ENCODE data around the gene TRIP12.
"Not testable (repeated sequence)": the region's sequence is repeated elsewhere in the genome, so short reads cannot be mapped to it uniquely, and the experiment has no call there.

TRIP12 gene

DNA sequence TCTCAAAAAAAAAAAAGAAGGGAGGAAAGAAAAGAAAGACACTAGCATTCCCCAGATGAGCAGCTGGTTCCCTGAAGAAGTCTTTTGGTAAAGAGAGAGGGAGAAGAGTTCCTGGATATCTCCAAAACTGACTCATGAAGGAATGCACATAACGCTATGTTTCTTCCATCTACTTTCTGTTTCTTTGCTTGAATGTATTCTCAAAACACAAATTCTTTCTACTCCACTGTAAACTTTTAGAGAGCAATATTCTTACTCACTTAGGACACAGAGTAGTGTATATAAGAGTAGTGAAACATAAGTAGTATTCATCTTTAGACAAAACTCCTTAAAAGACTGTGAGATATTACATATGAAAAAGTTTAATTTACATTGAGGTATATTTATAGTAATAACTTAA, 64.2 kb downstream of the TRIP12 start:
- H3K27ac ChIP-seq, result no peak overlapping the region
- TF ChIP-seq, protein P1, sequence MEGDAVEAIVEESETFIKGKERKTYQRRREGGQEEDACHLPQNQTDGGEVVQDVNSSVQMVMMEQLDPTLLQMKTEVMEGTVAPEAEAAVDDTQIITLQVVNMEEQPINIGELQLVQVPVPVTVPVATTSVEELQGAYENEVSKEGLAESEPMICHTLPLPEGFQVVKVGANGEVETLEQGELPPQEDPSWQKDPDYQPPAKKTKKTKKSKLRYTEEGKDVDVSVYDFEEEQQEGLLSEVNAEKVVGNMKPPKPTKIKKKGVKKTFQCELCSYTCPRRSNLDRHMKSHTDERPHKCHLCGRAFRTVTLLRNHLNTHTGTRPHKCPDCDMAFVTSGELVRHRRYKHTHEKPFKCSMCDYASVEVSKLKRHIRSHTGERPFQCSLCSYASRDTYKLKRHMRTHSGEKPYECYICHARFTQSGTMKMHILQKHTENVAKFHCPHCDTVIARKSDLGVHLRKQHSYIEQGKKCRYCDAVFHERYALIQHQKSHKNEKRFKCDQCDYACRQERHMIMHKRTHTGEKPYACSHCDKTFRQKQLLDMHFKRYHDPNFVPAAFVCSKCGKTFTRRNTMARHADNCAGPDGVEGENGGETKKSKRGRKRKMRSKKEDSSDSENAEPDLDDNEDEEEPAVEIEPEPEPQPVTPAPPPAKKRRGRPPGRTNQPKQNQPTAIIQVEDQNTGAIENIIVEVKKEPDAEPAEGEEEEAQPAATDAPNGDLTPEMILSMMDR (conservative IDR thresholded peaks at IDR 0.05), result no peak
- no peak for TF ChIP-seq ZFX (IDR thresholded peaks at IDR 0.05)

DNA sequence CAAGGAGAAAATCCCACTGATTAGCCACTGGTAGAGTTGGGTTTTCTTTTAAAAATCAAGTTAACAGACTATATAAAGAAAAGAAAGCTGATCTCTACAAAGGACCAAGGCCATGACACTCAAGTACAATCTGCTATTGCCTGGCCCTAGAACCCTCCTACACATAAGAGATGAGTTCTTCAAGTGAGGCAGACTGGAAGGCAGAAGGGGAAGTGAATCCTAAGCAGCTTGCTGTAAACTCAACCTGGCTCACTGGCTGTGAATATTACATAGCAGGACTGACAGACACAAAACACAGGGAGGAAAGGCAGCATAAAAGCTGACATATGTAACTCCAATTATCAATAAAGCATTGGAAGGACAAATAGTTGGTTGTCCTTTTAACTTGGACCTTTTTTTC, 65.4 kb downstream of the TRIP12 start:
- TF ChIP-seq, protein P1 (conservative IDR thresholded peaks at IDR 0.05), result no peak
- TF ChIP-seq ZFX (IDR thresholded peaks at IDR 0.05), result no peak
- H3K27ac ChIP-seq, result no peak overlapping the region

DNA sequence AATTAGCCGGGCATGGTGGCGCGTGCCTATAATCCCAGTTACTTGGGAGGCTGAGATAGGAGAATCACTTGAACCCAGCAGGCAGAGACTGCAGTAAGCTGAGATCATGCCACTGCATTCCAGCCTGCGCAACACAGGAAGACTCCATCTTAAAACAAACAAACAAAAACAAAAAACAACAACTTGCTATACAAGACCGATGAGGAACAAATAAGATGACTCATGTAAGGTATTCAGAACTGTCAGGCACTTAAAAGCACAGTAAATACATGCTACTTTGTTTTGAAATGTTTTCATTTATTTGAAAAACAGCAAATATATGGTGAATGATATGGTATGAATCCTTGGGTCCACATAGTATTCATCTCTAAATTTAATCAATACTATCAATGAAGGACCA, 66.7 kb downstream of the TRIP12 start:
- H3K27ac ChIP-seq, result no peak overlapping the region
- TF ChIP-seq, protein P1 (conservative IDR thresholded peaks at IDR 0.05), result no peak
- TF ChIP-seq ZFX (IDR thresholded peaks at IDR 0.05), result no peak

DNA sequence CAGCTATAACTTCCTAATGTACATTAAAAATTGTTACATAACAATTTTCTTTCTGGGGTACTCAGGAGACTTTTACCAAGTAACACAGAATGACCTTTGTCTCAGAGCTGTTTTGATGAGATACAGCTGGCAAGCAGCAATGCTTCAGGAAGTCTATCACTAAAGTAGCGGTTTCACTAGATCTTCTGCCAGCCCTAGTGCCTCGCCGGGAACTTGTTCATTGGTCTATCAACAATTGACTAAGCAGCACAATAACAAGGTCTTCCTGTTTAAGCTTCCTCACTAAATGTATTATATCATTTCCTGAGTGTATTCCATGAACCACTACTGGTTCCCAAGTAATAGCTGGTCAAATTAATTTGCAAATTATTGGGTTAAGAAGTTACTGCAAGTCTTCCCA, 69.2 kb downstream of the TRIP12 start:
- TF ChIP-seq, protein P1 (conservative IDR thresholded peaks at IDR 0.05), result no peak
- no peak for TF ChIP-seq ZFX (IDR thresholded peaks at IDR 0.05)
- H3K27ac ChIP-seq, result no peak overlapping the region

DNA sequence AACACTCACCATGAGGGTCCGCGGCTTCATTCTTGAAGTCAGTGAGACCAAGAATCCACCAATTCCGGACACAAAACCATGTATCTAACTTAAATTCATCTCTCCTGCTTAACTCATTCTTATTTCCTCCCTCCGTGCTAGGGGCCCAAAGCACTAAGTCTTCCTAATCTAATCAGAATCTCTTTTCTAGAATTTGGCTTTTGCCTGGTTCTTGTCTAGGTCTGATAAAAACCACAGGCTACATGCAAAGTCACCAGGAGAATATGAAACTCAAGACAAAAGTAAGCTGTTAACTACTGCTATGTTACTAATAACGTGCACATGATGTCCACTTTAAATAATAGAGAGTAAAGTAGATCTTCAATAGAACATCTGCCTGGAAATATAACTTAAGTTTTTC, 69.9 kb downstream of the TRIP12 start:
- no peak for TF ChIP-seq ZFX (IDR thresholded peaks at IDR 0.05)
- TF ChIP-seq, protein P1 (conservative IDR thresholded peaks at IDR 0.05), result no peak
- no peak overlapping the region for H3K27ac ChIP-seq

DNA sequence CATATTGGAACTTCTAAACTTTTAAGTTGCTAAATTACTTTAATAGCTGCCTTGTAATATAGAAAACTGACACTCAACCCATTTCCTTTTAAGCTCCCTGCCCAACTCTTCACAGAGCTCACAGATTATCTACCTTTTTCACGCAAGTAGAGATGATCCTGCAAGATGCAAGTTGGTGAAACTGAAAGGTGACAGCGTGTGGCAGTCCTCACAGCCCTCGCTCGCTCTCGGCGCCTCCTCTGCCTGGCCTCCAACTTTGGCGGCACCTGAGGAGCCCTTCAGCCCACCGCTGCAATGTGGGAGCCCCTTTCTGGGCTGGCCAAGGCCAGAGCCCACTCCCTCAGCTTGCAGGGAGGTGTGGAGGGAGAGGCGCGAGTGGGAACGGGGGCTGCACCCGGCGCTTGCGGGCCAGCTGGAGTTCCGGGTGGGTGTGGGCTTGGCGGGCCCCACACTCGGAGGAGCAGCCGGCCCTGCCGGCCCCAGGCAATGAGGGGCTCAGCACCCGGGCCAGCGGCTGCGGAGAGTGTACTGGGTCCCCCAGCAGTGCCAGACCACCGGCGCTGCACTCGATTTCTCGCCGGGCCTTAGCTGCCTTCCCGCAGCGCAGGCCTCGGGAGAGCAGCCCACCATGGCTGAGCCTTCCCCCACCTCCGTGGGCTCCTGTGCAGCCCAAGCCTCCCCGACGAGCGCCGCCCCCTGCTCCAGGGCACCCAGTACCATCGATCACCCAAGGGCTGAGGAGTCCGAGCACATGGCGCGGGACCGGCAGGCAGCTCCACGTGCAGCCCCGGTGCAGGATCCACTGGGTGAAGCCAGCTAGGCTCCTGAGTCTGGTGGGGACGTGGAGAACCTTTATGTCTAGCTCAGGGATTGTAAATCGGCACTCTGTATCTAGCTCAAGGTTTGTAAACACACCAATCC, 71.2 kb downstream of the TRIP12 start:
- H3K27ac ChIP-seq, result not testable (repeated sequence)

DNA sequence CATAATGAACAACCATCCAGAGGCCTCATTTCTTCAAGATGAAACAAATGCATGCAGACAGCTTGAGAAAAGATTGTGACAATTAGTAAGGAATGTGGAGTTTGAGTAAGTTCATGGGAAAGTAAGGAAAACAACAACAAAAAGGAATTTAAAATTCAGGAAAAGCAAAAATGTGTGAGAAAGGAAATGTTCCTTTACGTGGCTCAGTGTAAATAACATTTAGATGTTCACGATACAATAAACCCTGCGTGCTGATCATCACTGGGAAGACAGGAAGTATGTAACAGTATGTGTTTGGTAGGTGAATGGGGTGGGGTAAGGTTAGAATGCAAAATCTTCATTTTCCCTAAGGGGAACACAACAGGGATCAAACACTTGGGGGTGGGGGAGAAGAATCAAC, 72.7 kb downstream of the TRIP12 start:
- TF ChIP-seq ZFX (IDR thresholded peaks at IDR 0.05), result no peak
- TF ChIP-seq, protein P1 (conservative IDR thresholded peaks at IDR 0.05), result no peak
- peak overlapping the region; percentile 31; the same call in 1 of the 2 replicates for H3K27ac ChIP-seq

DNA sequence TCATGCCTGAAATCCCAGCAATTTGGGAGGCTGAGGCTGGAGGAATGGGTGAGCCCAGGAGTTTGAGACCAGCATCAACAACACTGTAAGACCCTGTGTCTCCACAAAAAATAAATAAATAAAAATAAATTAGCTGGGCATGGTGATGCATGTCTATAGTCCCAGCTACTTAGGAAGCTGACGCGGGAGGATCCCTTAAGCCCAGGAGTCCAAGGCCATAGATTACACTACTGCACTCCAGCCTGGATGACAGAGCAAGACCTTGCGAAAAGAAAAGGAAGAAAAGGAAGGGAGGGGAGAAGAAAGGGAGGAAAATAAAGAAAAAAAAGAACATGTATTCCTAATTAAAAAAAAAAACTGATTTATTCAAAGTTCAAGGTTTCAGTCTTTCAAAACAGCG, 78.2 kb downstream of the TRIP12 start:
- TF ChIP-seq, protein P1 (conservative IDR thresholded peaks at IDR 0.05), result no peak
- TF ChIP-seq ZFX (IDR thresholded peaks at IDR 0.05), result no peak
- no peak overlapping the region for H3K27ac ChIP-seq

All from C4-2B (cell line).